Caco-2 (cell line): ENCODE results near the gene PRKAR1A. TPM values are rescaled to one million over a fixed set of nuclear protein-coding genes. Genes with fewer than 3 reads are reported as not detected.

Experiments
- BruUV-seq: library from RNA; stranded (reverse); fragments of 400-500 nt; replicated peaks from 2 replicates; lab custom pipeline; 2021; lab: Mats Ljungman, UMichigan
- CTCF ChIA-PET: fragments of 300-600 bp; sonication (Branson Sonifier 250); formaldehyde crosslinking; loops from one replicate; lab custom pipeline; 2022; ENCODE audit warnings: antibody characterized with exemption; lab: Charles Lee
- POLR2A ChIA-PET: fragments of 300-600 bp; sonication (Branson Sonifier 250); formaldehyde crosslinking; loops from one replicate; lab custom pipeline; 2022; ENCODE audit warnings: antibody characterized with exemption; lab: Charles Lee
- DNase-seq, 2 experiments: peaks; one replicate each; pipeline versions ENCODE4 v3.0.0 to v3.0.0-alpha.2; 2020 to 2022
- H3K27me3 ChIP-seq: replicated peaks from 2 replicates; pipeline ENCODE4 v1.6.0; 2011; ENCODE audit warnings: low read length; ENCODE audit not compliant: control insufficient read depth, insufficient read depth
- H3K36me3 ChIP-seq: 2 replicates; pipeline ENCODE4 v1.5.1; 2011; ENCODE audit warnings: low read length; ENCODE audit not compliant: control insufficient read depth, insufficient read depth
- H3K4me1 ChIP-seq: fragments of 250-450 bp; sonication (Bioruptor Pico); 2 replicates; pipeline ENCODE4 v1.5.1; 2020; ENCODE audit warnings: mild to moderate bottlenecking
- H3K4me3 ChIP-seq: 2 replicates; pipeline ENCODE4 v1.5.1; 2011; ENCODE audit warnings: low read depth, mild to moderate bottlenecking, control low read depth, low read length
- H3K9me3 ChIP-seq: fragments of 250-450 bp; sonication (Bioruptor Pico); 2 replicates; pipeline ENCODE4 v1.5.1; 2020; ENCODE audit warnings: mild to moderate bottlenecking, moderate library complexity
- H3K27ac Mint-ChIP-seq: one replicate; pipeline ENCODE4 v1.8.0; 2022; ENCODE audit warnings: mixed read lengths; ENCODE audit not compliant: unreplicated experiment
- H3K27me3 Mint-ChIP-seq: one replicate; pipeline ENCODE4 v1.8.0; 2022; ENCODE audit warnings: mixed read lengths; ENCODE audit not compliant: insufficient read depth, unreplicated experiment
- H3K36me3 Mint-ChIP-seq: one replicate; pipeline ENCODE4 v1.8.0; 2022; ENCODE audit warnings: mild to moderate bottlenecking, mixed read lengths; ENCODE audit not compliant: insufficient read depth, unreplicated experiment
- H3K4me1 Mint-ChIP-seq: one replicate; pipeline ENCODE4 v1.8.0; 2022; ENCODE audit warnings: low read depth, mixed read lengths; ENCODE audit not compliant: unreplicated experiment
- H3K4me3 Mint-ChIP-seq: one replicate; pipeline ENCODE4 v1.8.0; 2022; ENCODE audit warnings: mild to moderate bottlenecking, moderate library complexity, mixed read lengths; ENCODE audit not compliant: unreplicated experiment
- H3K9me3 Mint-ChIP-seq: one replicate; pipeline ENCODE4 v1.8.0; 2022; ENCODE audit warnings: mixed read lengths; ENCODE audit not compliant: unreplicated experiment
- intact Hi-C: fragments of 100-400 bp; cut with micrococcal nuclease; formaldehyde crosslinking; loops from one replicate; pipeline ENCODE4 v1.10.0; 2022; ENCODE audit not compliant: unreplicated experiment
- total RNA-seq: library from RNA; stranded (reverse); gene quantifications from 2 replicates; pipeline ENCODE4 v1.2.3, GENCODE V29; 2022
- TF ChIP-seq, protein P1 (sequence below), 2 experiments: fragments of 200-600 bp in 1 of 2; IDR thresholded peaks; 1 replicate in 1 of 2; 2 replicates in 1 of 2; pipeline versions ENCODE4 v1.5.1 to v1.8.0; 2011 to 2022; ENCODE audit warnings: antibody characterized with exemption in 1 of 2, control low read depth in 1 of 2, inconsistent platforms in 1 of 2, low read depth in 1 of 2, low read length in 1 of 2, mild to moderate bottlenecking in 1 of 2, moderate library complexity in 1 of 2; ENCODE audit not compliant: insufficient read depth in 1 of 2, severe bottlenecking in 1 of 2, unreplicated experiment in 1 of 2

Gene PRKAR1A
- total RNA-seq, 1 experiment from 2014 or later: 160 TPM

DNA sequence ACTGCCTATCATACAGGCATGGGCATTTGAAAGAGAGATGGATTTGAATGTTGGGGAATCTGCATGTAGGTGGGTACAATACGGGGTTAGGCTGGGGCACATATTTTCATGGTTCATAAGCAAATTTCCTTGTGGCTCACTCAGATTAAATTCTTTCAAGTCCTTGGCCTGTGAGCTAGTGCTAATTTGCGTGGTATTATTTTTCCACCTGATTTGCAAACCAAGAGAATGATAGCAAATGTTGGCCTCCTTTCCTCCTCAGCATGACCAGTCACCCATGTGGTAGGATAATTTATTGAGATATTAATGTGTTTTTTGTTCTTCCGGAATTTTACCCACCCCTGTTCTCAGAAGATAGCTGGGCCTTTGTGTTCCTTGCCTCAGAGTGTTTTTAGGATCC is 66.0 kb downstream of the PRKAR1A start:
- Histone ChIP-seq H3K4me3 (no peak overlapping the region), H3K27me3 (no peaks in the 10 kb centered on the region), H3K9me3 (no peaks in the 10 kb centered on the region), H3K36me3 (no peaks in the 10 kb centered on the region), H3K4me1 (no peaks in the 10 kb centered on the region)
- ChIA-PET POLR2A (no interaction called here), CTCF (interaction anchor here (1.2 kb wide), 1 partner anchor 182 kb away, joined by 3 read pairs; no protein-coding TSS in a partner anchor)
- DNase-seq: no peak
- H3K27ac Mint-ChIP-seq: no peak overlapping the region
- H3K4me3 Mint-ChIP-seq: no peak overlapping the region
- no peaks in the 10 kb centered on the region for H3K4me1 Mint-ChIP-seq
- no TSS peak for BruUV-seq
- no peaks in the 10 kb centered on the region for H3K36me3 Mint-ChIP-seq
- TF ChIP-seq, protein P1, sequence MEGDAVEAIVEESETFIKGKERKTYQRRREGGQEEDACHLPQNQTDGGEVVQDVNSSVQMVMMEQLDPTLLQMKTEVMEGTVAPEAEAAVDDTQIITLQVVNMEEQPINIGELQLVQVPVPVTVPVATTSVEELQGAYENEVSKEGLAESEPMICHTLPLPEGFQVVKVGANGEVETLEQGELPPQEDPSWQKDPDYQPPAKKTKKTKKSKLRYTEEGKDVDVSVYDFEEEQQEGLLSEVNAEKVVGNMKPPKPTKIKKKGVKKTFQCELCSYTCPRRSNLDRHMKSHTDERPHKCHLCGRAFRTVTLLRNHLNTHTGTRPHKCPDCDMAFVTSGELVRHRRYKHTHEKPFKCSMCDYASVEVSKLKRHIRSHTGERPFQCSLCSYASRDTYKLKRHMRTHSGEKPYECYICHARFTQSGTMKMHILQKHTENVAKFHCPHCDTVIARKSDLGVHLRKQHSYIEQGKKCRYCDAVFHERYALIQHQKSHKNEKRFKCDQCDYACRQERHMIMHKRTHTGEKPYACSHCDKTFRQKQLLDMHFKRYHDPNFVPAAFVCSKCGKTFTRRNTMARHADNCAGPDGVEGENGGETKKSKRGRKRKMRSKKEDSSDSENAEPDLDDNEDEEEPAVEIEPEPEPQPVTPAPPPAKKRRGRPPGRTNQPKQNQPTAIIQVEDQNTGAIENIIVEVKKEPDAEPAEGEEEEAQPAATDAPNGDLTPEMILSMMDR (IDR thresholded peaks at IDR 0.05; ENCODE audit: insufficient read depth in 1 of 2, low read depth in 1 of 2, low read length in 1 of 2, severe bottlenecking in 1 of 2, unreplicated experiment in 1 of 2): no peak
- intact Hi-C loops: no loop called here
- H3K9me3 Mint-ChIP-seq: no peaks in the 10 kb centered on the region
- no peaks in the 10 kb centered on the region for H3K27me3 Mint-ChIP-seq

DNA sequence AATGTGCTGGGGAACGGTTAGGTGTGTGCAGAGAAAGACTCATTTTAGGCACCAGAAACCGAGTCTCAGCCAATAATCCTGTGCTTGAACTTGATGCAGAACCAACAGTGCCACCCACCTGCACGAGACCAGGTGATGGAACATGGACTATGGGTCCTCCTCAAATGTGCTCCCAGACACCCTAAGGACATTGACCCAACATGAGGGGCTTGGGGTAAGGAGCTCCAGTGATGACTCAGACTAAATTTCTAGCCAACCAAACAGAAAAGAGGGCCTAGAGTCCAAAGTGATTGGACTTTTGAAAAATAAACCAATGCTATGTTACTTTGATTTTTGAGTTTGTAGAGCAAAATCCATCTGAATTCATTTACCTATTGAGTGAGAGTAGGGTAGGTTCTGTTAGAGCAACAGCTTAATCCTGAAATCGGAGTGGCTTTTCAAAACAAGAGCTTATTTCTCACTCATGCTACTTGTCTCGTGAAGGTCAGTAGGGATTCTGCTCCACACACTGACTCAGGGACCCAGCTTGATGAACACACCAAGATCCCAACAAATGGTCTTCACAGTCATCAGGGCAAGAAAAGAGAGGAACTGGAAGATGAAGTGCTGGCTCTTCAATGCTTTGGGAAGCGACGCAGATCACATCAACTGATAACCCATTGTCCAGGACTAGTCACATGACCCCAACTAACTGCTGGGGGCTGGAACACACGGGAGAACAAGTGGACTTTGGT is 67.1 kb downstream of the PRKAR1A start:
- intact Hi-C loops: no loop called here
- Mint-ChIP-seq H3K36me3 (no peaks in the 10 kb centered on the region), H3K4me1 (no peaks in the 10 kb centered on the region), H3K27me3 (no peaks in the 10 kb centered on the region), H3K9me3 (no peaks in the 10 kb centered on the region), H3K27ac (no peak overlapping the region), H3K4me3 (no peak overlapping the region)
- no peaks in the 10 kb centered on the region for H3K36me3 ChIP-seq
- no peaks in the 10 kb centered on the region for H3K27me3 ChIP-seq
- no peak overlapping the region for H3K4me3 ChIP-seq
- BruUV-seq: no TSS peak
- TF ChIP-seq, protein P1 (IDR thresholded peaks at IDR 0.05; ENCODE audit: insufficient read depth in 1 of 2, low read depth in 1 of 2, low read length in 1 of 2, severe bottlenecking in 1 of 2, unreplicated experiment in 1 of 2): no peak
- POLR2A ChIA-PET: no interaction called here
- DNase-seq: no peak
- no peaks in the 10 kb centered on the region for H3K9me3 ChIP-seq
- H3K4me1 ChIP-seq: no peaks in the 10 kb centered on the region
- CTCF ChIA-PET: interaction anchor here (0.6 to 1.2 kb wide), 2 partner anchors 180 to 559 kb away, joined by 3 to 5 read pairs; no protein-coding TSS in a partner anchor

DNA sequence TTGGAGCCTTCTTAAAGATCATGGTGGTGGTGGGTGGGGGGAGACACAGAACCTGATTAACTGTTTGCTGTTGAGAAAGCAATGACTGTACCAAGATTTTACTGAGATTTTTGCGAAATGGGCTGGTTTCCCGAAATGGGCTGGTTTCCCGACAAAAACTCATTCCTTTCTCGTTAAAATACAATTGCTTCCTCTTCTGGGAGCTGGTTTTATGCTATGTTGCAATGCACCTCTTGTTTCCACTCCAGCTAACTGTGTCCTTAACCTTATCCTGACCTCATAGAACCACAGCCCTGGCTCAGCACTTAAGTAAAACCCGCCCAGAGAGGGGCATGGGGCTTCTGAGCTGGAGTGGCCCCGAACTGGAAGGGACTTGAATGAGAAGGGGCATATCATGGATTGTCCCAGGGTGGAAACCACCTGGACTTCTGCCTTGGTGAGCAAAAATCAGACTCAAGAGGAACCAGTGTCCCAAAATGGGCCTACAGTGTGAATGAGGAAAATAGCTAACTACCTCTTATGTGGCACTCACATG is 68.1 kb downstream of the PRKAR1A start:
- no peak overlapping the region for H3K27ac Mint-ChIP-seq
- H3K9me3 Mint-ChIP-seq: no peaks in the 10 kb centered on the region
- no peaks in the 10 kb centered on the region for H3K4me1 Mint-ChIP-seq
- TF ChIP-seq, protein P1 (IDR thresholded peaks at IDR 0.05; ENCODE audit: insufficient read depth in 1 of 2, low read depth in 1 of 2, low read length in 1 of 2, severe bottlenecking in 1 of 2, unreplicated experiment in 1 of 2): no peak
- Histone ChIP-seq H3K27me3 (no peaks in the 10 kb centered on the region), H3K4me3 (no peak overlapping the region), H3K4me1 (no peaks in the 10 kb centered on the region), H3K36me3 (no peaks in the 10 kb centered on the region), H3K9me3 (no peaks in the 10 kb centered on the region)
- no peaks in the 10 kb centered on the region for H3K27me3 Mint-ChIP-seq
- H3K36me3 Mint-ChIP-seq: no peaks in the 10 kb centered on the region
- no TSS peak for BruUV-seq
- POLR2A ChIA-PET: no interaction called here
- DNase-seq: no peak
- H3K4me3 Mint-ChIP-seq: no peak overlapping the region
- intact Hi-C loops: no loop called here
- CTCF ChIA-PET: no interaction called here
